ENCODE data around the gene RPS6KA1. TPM values are rescaled to one million over a fixed set of nuclear protein-coding genes. Genes with fewer than 3 reads are reported as not detected.

Gene RPS6KA1
- total and polyA plus RNA-seq, 9 of the 15 experiments (the other 6 are each of a cell fraction or from before 2014, with no cell fraction given) = 2.4 to 61.0 (median 35.5) TPM

DNA sequence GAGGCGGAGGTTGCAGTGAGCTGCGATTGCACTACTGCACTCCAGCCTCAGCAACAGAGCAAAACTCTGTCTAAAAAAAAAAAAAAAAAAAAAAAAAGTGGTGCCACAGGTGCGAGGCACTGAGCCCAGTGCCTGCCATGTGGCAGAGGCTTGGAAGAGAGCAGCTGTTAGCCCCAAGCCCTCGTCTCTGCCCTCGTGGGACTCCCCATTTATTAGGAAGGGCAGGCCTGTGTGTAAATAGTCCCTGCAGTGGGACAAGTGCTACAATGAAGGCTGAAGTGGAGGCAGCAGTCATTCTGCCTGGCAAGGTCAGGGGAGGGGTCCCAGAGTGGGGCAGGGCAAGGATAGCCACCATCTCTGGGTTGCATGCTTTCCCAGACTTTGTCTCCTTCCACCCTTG, 6.5 kb downstream of the RPS6KA1 start (continued):
- TF ChIP-seq, protein P1, sequence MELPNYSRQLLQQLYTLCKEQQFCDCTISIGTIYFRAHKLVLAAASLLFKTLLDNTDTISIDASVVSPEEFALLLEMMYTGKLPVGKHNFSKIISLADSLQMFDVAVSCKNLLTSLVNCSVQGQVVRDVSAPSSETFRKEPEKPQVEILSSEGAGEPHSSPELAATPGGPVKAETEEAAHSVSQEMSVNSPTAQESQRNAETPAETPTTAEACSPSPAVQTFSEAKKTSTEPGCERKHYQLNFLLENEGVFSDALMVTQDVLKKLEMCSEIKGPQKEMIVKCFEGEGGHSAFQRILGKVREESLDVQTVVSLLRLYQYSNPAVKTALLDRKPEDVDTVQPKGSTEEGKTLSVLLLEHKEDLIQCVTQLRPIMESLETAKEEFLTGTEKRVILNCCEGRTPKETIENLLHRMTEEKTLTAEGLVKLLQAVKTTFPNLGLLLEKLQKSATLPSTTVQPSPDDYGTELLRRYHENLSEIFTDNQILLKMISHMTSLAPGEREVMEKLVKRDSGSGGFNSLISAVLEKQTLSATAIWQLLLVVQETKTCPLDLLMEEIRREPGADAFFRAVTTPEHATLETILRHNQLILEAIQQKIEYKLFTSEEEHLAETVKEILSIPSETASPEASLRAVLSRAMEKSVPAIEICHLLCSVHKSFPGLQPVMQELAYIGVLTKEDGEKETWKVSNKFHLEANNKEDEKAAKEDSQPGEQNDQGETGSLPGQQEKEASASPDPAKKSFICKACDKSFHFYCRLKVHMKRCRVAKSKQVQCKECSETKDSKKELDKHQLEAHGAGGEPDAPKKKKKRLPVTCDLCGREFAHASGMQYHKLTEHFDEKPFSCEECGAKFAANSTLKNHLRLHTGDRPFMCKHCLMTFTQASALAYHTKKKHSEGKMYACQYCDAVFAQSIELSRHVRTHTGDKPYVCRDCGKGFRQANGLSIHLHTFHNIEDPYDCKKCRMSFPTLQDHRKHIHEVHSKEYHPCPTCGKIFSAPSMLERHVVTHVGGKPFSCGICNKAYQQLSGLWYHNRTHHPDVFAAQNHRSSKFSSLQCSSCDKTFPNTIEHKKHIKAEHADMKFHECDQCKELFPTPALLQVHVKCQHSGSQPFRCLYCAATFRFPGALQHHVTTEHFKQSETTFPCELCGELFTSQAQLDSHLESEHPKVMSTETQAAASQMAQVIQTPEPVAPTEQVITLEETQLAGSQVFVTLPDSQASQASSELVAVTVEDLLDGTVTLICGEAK (IDR thresholded peaks at IDR 0.05) = no peak
- TF ChIP-seq, protein P1 (CRISPR knock-in tag; IDR thresholded peaks at IDR 0.05) = no peak
- TF ChIP-seq ARNT (IDR thresholded peaks at IDR 0.05) (no peak), NR1H2 (CRISPR knock-in tag; IDR thresholded peaks at IDR 0.05) (no peak), ADNP (tag; IDR thresholded peaks at IDR 0.05) (no peak), CCAR2 (IDR thresholded peaks at IDR 0.05; ENCODE audit: low read depth, low read length) (no peak)
- TF ChIP-seq, protein P2, sequence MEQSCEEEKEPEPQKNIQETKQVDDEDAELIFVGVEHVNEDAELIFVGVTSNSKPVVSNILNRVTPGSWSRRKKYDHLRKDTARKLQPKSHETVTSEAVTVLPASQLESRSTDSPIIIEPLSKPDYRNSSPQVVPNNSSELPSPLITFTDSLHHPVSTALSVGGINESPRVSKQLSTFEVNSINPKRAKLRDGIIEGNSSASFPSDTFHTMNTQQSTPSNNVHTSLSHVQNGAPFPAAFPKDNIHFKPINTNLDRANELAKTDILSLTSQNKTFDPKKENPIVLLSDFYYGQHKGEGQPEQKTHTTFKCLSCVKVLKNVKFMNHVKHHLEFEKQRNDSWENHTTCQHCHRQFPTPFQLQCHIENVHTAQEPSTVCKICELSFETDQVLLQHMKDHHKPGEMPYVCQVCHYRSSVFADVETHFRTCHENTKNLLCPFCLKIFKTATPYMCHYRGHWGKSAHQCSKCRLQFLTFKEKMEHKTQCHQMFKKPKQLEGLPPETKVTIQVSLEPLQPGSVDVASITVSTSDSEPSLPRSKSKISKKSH (CRISPR knock-in tag; IDR thresholded peaks at IDR 0.05) = no peak
- TF ChIP-seq, protein P3, sequence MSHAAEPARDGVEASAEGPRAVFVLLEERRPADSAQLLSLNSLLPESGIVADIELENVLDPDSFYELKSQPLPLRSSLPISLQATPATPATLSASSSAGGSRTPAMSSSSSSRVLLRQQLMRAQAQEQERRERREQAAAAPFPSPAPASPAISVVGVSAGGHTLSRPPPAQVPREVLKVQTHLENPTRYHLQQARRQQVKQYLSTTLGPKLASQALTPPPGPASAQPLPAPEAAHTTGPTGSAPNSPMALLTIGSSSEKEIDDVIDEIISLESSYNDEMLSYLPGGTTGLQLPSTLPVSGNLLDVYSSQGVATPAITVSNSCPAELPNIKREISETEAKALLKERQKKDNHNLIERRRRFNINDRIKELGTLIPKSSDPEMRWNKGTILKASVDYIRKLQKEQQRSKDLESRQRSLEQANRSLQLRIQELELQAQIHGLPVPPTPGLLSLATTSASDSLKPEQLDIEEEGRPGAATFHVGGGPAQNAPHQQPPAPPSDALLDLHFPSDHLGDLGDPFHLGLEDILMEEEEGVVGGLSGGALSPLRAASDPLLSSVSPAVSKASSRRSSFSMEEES (CRISPR knock-in tag; IDR thresholded peaks at IDR 0.05) = no peak
